GM21619 (cell line): Measurements from ENCODE around the gene ZDHHC21.

Experiments used
- ATAC-seq: cut with Tn5 transposase; IDR thresholded peaks from one replicate; pipeline ENCODE4 v1.9.1; 2021; ENCODE audit not compliant: unreplicated experiment

ZDHHC21 gene

GRCh38 chr9:14693251-14693861 lies at the start of gene ZDHHC21:
Gene ZDHHC21 (minus strand): TSS chr9:14693432. CDS start chr9:14674340, 19,092 bp downstream.
- peak; percentile 76 for ATAC-seq

GRCh38 chr9:14741369-14741768 lies 48.1 kb upstream of the ZDHHC21 start:
- peak; percentile 98 for ATAC-seq

- ATAC-seq, result no peak
Observed at GRCh38 chr9:14733133-14733532, 39.9 kb upstream of the ZDHHC21 start.

GRCh38 chr9:14731294-14731981 lies 38.2 kb upstream of the ZDHHC21 start:
- ATAC-seq, result no peak

- no peak for ATAC-seq
Observed at GRCh38 chr9:14730461-14730898, 37.2 kb upstream of the ZDHHC21 start.

- ATAC-seq, result no peak
Observed at GRCh38 chr9:14723301-14723700, 30.1 kb upstream of the ZDHHC21 start.

GRCh38 chr9:14722391-14723035 lies 29.3 kb upstream of the ZDHHC21 start, which contains the start of gene CER1:
Gene CER1 (minus strand): TSS chr9:14722733. CDS start chr9:14722672, 61 bp downstream.
- ATAC-seq, result no peak

- no peak for ATAC-seq
Observed at GRCh38 chr9:14719231-14719923, 26.1 kb upstream of the ZDHHC21 start.

- no peak for ATAC-seq
Observed at GRCh38 chr9:14715102-14715501, 21.9 kb upstream of the ZDHHC21 start.

GRCh38 chr9:14713187-14713767 lies 20.0 kb upstream of the ZDHHC21 start:
- ATAC-seq, result no peak

GRCh38 chr9:14710804-14711203 lies 17.6 kb upstream of the ZDHHC21 start:
- ATAC-seq, result no peak

- ATAC-seq, result no peak
Observed at GRCh38 chr9:14706530-14707140, 13.4 kb upstream of the ZDHHC21 start.

- no peak for ATAC-seq
Observed at GRCh38 chr9:14705079-14705478, 11.8 kb upstream of the ZDHHC21 start.

GRCh38 chr9:14704281-14704680 lies 11.0 kb upstream of the ZDHHC21 start:
- ATAC-seq, result no peak

- no peak for ATAC-seq
Observed at GRCh38 chr9:14702200-14702720, 9.0 kb upstream of the ZDHHC21 start.

- peak; percentile 31 for ATAC-seq
Observed at GRCh38 chr9:14692470-14693250, 572 bp downstream of the ZDHHC21 start.

- no peak for ATAC-seq
Observed at GRCh38 chr9:14690948-14691730, 2.1 kb downstream of the ZDHHC21 start.

- no peak for ATAC-seq
Observed at GRCh38 chr9:14687042-14687719, 6.1 kb downstream of the ZDHHC21 start.
